ENCODE data around the gene DPP6.

DPP6 gene

DNA sequence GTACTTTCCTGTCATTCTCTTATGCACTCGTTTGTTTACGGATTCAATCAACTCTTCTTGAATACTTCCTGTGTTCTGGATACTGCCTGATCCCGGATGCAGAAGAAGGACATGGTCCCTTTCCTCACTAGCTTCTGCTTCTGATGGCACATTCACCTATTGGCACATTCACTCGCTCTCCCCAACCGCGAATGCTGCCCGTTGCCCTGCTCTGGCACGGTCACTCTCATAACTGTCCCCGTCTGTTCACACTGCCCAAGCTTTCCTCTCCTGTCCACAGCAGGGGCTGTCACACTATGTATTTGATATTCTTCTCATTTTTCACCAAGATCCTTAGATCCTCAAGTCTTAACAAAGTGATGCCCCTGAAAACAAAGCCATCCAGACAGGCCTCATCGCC, 623.4 kb downstream of the DPP6 start:
- TF ChIP-seq TEAD4 (IDR thresholded peaks at IDR 0.05) = no peak
- TF ChIP-seq, protein P1, sequence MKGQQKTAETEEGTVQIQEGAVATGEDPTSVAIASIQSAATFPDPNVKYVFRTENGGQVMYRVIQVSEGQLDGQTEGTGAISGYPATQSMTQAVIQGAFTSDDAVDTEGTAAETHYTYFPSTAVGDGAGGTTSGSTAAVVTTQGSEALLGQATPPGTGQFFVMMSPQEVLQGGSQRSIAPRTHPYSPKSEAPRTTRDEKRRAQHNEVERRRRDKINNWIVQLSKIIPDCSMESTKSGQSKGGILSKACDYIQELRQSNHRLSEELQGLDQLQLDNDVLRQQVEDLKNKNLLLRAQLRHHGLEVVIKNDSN (IDR thresholded peaks at IDR 0.05) = no peak
- no peak for TF ChIP-seq EGR1 (IDR thresholded peaks at IDR 0.05)
- TF ChIP-seq NFIC (IDR thresholded peaks at IDR 0.05) = no peak
- TF ChIP-seq, protein P2, sequence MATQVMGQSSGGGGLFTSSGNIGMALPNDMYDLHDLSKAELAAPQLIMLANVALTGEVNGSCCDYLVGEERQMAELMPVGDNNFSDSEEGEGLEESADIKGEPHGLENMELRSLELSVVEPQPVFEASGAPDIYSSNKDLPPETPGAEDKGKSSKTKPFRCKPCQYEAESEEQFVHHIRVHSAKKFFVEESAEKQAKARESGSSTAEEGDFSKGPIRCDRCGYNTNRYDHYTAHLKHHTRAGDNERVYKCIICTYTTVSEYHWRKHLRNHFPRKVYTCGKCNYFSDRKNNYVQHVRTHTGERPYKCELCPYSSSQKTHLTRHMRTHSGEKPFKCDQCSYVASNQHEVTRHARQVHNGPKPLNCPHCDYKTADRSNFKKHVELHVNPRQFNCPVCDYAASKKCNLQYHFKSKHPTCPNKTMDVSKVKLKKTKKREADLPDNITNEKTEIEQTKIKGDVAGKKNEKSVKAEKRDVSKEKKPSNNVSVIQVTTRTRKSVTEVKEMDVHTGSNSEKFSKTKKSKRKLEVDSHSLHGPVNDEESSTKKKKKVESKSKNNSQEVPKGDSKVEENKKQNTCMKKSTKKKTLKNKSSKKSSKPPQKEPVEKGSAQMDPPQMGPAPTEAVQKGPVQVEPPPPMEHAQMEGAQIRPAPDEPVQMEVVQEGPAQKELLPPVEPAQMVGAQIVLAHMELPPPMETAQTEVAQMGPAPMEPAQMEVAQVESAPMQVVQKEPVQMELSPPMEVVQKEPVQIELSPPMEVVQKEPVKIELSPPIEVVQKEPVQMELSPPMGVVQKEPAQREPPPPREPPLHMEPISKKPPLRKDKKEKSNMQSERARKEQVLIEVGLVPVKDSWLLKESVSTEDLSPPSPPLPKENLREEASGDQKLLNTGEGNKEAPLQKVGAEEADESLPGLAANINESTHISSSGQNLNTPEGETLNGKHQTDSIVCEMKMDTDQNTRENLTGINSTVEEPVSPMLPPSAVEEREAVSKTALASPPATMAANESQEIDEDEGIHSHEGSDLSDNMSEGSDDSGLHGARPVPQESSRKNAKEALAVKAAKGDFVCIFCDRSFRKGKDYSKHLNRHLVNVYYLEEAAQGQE (IDR thresholded peaks at IDR 0.05; ENCODE audit: low read depth) = no peak
- TF ChIP-seq EP300 (IDR thresholded peaks at IDR 0.05; ENCODE audit: borderline replicate concordance) = no peak
- TF ChIP-seq RAD21 (IDR thresholded peaks at IDR 0.05; ENCODE audit: low read depth) = no peak
- no peak for TF ChIP-seq TAF1 (IDR thresholded peaks at IDR 0.05; ENCODE audit: low read depth)
- TF ChIP-seq CREB1 (IDR thresholded peaks at IDR 0.05; ENCODE audit: low read depth) = no peak
- no peak for TF ChIP-seq CEBPB (IDR thresholded peaks at IDR 0.05)
- no peak for TF ChIP-seq FOXM1 (IDR thresholded peaks at IDR 0.05; ENCODE audit: borderline replicate concordance, low read depth)

DNA sequence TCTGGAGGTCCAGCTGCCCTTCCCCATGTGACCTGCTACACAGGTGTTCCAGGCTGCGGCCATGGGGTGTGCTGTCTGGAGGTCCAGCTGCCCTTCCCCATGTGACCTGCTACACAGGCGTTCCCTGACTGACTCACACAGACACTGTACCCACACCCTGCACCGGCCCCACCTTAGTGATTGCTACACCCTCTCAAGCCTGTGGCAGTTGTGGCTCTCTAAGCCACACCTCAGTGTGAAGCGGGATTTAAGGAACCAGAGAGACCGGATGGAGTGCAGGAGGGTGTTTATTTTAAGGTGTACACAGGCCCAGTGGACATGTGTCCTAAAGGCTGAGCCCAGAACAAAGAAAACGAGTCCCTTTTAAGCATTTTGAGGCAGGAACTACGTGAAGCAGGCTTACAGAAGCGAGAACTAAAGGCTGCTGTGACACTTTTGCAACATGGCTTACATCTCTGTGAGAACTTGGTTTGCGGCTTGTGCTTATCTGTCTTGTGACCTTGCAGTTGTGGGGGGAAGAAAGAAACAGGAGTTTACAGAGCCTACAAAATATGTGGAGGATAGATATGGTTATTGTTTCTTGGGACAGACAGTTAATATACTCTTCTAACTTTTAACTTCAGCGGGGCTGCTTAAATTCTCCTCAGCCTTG, 624.4 kb downstream of the DPP6 start:
- TF ChIP-seq, protein P3, sequence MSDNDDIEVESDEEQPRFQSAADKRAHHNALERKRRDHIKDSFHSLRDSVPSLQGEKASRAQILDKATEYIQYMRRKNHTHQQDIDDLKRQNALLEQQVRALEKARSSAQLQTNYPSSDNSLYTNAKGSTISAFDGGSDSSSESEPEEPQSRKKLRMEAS (IDR thresholded peaks at IDR 0.05) = no peak
- TF ChIP-seq, protein P2 (IDR thresholded peaks at IDR 0.05; ENCODE audit: low read depth) = no peak
- TF ChIP-seq ZBTB7A (IDR thresholded peaks at IDR 0.05; ENCODE audit: low read depth) (no peak), FOXM1 (IDR thresholded peaks at IDR 0.05; ENCODE audit: borderline replicate concordance, low read depth) (no peak), CEBPB (IDR thresholded peaks at IDR 0.05) (no peak), RAD21 (IDR thresholded peaks at IDR 0.05; ENCODE audit: low read depth) (no peak), TCF12 (IDR thresholded peaks at IDR 0.05; ENCODE audit: low read depth) (no peak), NFIC (IDR thresholded peaks at IDR 0.05) (no peak), EP300 (IDR thresholded peaks at IDR 0.05; ENCODE audit: borderline replicate concordance) (no peak), CREB1 (IDR thresholded peaks at IDR 0.05; ENCODE audit: low read depth) (no peak), TAF1 (IDR thresholded peaks at IDR 0.05; ENCODE audit: low read depth) (no peak), YY1 (IDR thresholded peaks at IDR 0.05; ENCODE audit: low read depth) (no peak), TEAD4 (IDR thresholded peaks at IDR 0.05) (no peak), EGR1 (IDR thresholded peaks at IDR 0.05) (no peak)
- TF ChIP-seq, protein P1 (IDR thresholded peaks at IDR 0.05) = no peak

DNA sequence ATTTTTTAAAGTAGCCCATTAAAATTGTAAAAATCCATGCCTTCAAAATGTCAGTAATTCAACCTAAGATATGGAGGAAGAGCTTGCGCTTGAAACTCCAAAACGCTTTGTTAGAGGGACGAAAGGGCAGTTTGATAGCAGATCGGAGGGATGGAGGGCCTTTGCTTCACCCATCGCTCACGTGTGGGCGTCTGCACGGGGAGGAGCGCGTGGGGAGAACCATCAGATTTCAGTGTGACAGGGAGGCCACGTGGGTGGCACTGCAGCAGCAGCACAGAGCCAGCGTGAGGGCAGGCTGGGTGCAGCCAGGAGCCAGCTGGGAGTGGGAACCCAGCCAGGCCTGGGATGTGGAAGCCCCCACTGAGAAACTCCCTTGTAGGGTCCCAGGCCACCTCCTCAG, 625.3 kb downstream of the DPP6 start:
- TF ChIP-seq NFIC (IDR thresholded peaks at IDR 0.05) (no peak), RAD21 (IDR thresholded peaks at IDR 0.05; ENCODE audit: low read depth) (no peak), CEBPB (IDR thresholded peaks at IDR 0.05) (no peak), ZBTB7A (IDR thresholded peaks at IDR 0.05; ENCODE audit: low read depth) (no peak), TEAD4 (IDR thresholded peaks at IDR 0.05) (no peak), CREB1 (IDR thresholded peaks at IDR 0.05; ENCODE audit: low read depth) (no peak)
- TF ChIP-seq, protein P2 (IDR thresholded peaks at IDR 0.05; ENCODE audit: low read depth) = no peak

DNA sequence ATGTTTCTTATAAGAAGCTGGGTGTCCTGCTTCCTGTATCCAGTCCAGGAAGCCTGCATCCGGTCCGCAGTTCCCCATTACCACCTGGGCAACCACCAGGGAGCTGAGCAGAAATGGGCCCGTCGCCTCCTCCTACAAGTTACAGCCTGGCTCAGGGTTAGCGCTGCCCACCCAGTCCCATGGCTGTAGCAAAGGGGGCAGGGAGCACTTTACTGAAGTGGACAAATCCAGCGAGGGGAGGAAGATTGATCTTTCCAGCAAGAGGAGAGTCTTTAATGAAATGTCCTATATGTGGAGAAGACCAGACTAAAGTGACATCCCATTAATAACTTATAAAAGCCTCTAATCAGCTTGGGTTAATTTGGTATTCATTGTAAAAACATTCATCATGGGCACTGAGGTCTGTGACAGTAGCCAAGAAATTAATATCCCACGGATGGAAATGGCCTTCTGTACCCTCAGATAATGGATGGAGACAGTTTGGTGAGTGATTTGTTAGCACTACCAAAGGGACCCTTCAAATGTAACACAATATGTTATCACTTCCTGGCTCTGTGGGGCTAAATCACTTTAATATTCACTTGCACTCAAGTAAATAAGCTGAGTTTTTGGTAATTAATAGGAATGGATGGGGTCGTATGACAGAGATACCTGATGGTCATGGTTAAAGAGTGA, 627.3 kb downstream of the DPP6 start:
- TF ChIP-seq RAD21 (IDR thresholded peaks at IDR 0.05; ENCODE audit: low read depth) = no peak
- no peak for TF ChIP-seq CREB1 (IDR thresholded peaks at IDR 0.05; ENCODE audit: low read depth)

Data from Ishikawa (cell line).